GM12878 (cell line): ENCODE measurements around the gene RFX1. TPM values are rescaled to one million over a fixed set of nuclear protein-coding genes. Genes with fewer than 3 reads are reported as not detected.

Experiments used
- CBX5 ChIP-seq: sonication (generic); IDR thresholded peaks from 2 replicates; pipeline ENCODE4 v1.6.1; 2016; ENCODE audit warnings: low read depth, moderate library complexity, mild to moderate bottlenecking, inconsistent platforms
- CREB1 ChIP-seq: IDR thresholded peaks from 2 replicates; pipeline ENCODE4 v1.6.1; 2012; ENCODE audit warnings: low read depth, mild to moderate bottlenecking, inconsistent platforms
- FOS ChIP-seq: IDR thresholded peaks from 3 replicates; pipeline ENCODE4 v1.6.1; 2011; ENCODE audit warnings: borderline replicate concordance; ENCODE audit not compliant: insufficient read length; ENCODE audit errors: extremely low read depth
- FOXK2 ChIP-seq: fragments of 450-650 bp; IDR thresholded peaks from 2 replicates; pipeline ENCODE4 v1.6.1; 2017; ENCODE audit warnings: mild to moderate bottlenecking, moderate library complexity
- IKZF2 ChIP-seq, 2 experiments: fragments of 450-650 bp; IDR thresholded peaks; 2 replicates each; pipeline ENCODE4 v1.6.1; 2017; ENCODE audit warnings: mild to moderate bottlenecking in 2 of 2, moderate library complexity in 2 of 2
- NFXL1 ChIP-seq: fragments of 450-650 bp; IDR thresholded peaks from 2 replicates; pipeline ENCODE4 v1.6.1; 2017; ENCODE audit warnings: antibody characterized with exemption, mild to moderate bottlenecking, borderline replicate concordance
- NR2C1 ChIP-seq: fragments of 450-650 bp; IDR thresholded peaks from 2 replicates; pipeline ENCODE4 v1.6.1; 2017; ENCODE audit warnings: antibody characterized with exemption, mild to moderate bottlenecking, moderate library complexity
- NR2C2 ChIP-seq: IDR thresholded peaks from 2 replicates; pipeline ENCODE4 v1.6.1; 2011; ENCODE audit warnings: borderline replicate concordance, low read depth; ENCODE audit not compliant: control insufficient read depth, insufficient read length
- SMAD1 ChIP-seq: fragments of 450-650 bp; IDR thresholded peaks from 2 replicates; pipeline ENCODE4 v1.6.1; 2018; ENCODE audit warnings: mild to moderate bottlenecking, low read depth; ENCODE audit not compliant: partially characterized antibody
- SMAD5 ChIP-seq: IDR thresholded peaks from 2 replicates; pipeline ENCODE4 v1.6.1; 2016; ENCODE audit warnings: antibody characterized with exemption, low read depth
- SMC3 ChIP-seq: IDR thresholded peaks from 2 replicates; pipeline ENCODE4 v1.6.1; 2011; ENCODE audit warnings: low read length, improper control_type of control experiment, borderline replicate concordance
- SP1 ChIP-seq: IDR thresholded peaks from one replicate; pipeline ENCODE4 v1.6.1; 2011; ENCODE audit warnings: low read depth, low read length
- SREBF1 ChIP-seq: IDR thresholded peaks from 2 replicates; pipeline ENCODE4 v1.6.1; 2012; ENCODE audit warnings: mild to moderate bottlenecking, low read length
- STAT1 ChIP-seq: fragments of 450-650 bp; conservative IDR thresholded peaks from 2 replicates; pipeline ENCODE4 v1.6.1; 2014; ENCODE audit warnings: antibody characterized with exemption, mild to moderate bottlenecking
- TBL1XR1 ChIP-seq: IDR thresholded peaks from 2 replicates; pipeline ENCODE4 v1.6.1; 2012; ENCODE audit warnings: low read depth, low read length, improper control_type of control experiment
- polyA plus RNA-seq, 11 experiments: library from polyadenylated mRNA; depleted of rRNA in 4 of 11; unstranded in 6 of 11; stranded (reverse) in 5 of 11; fragments of >200 nt; fragmentation: Nextera tagmentation in 4 of 11; fragmentation: Illumina TruSeq in 1 of 11; extraction: Ambion mirVana in 4 of 11; extraction: Trizol in 1 of 11; gene quantifications; 1 replicate in 1 of 11; 2 replicates in 10 of 11; pipeline versions ENCODE4 v1.2.1 to v1.2.3, GENCODE V29; 2011 to 2016; ENCODE audit warnings: inconsistent platforms in 2 of 11, missing spikeins in 2 of 11, low read depth in 1 of 11
- total RNA-seq, 4 experiments: library from RNA; depleted of rRNA in 3 of 4; stranded (reverse); fragments of >200 nt in 3 of 4; fragmentation: Illumina TruSeq in 1 of 4; extraction: Trizol in 1 of 4; gene quantifications; 2 replicates each; pipeline versions ENCODE4 v1.2.1 to v1.2.3, GENCODE V29; 2013 to 2021
- TF ChIP-seq, protein P1 (sequence below): IDR thresholded peaks from 2 replicates; pipeline ENCODE4 v1.6.1; 2012; ENCODE audit warnings: mild to moderate bottlenecking, low read depth, low read length
- TF ChIP-seq, protein P2 (sequence below): fragments of 150-350 bp; IDR thresholded peaks from 2 replicates; pipeline ENCODE4 v1.6.1; 2016; ENCODE audit warnings: low read depth, low read length
- TF ChIP-seq, protein P3 (sequence below): IDR thresholded peaks from 2 replicates; pipeline ENCODE4 v1.6.1; 2012; ENCODE audit warnings: low read depth, low read length, improper control_type of control experiment
- TF ChIP-seq, protein P4 (sequence below): fragments of 450-650 bp; IDR thresholded peaks from 2 replicates; pipeline ENCODE4 v1.6.1; 2017; ENCODE audit warnings: mild to moderate bottlenecking, low read depth, inconsistent platforms; ENCODE audit not compliant: poor library complexity, severe bottlenecking
- TF ChIP-seq, protein P5 (sequence below): fragments of 450-650 bp; IDR thresholded peaks from 2 replicates; pipeline ENCODE4 v1.6.1; 2017; ENCODE audit warnings: borderline replicate concordance

RFX1 gene
- total and polyA plus RNA-seq, 10 of the 15 experiments (the other 5 are each of a cell fraction or from before 2014, with no cell fraction given) = 0.05 to 11.0 (median 1.5) TPM

- TF ChIP-seq, protein P1, sequence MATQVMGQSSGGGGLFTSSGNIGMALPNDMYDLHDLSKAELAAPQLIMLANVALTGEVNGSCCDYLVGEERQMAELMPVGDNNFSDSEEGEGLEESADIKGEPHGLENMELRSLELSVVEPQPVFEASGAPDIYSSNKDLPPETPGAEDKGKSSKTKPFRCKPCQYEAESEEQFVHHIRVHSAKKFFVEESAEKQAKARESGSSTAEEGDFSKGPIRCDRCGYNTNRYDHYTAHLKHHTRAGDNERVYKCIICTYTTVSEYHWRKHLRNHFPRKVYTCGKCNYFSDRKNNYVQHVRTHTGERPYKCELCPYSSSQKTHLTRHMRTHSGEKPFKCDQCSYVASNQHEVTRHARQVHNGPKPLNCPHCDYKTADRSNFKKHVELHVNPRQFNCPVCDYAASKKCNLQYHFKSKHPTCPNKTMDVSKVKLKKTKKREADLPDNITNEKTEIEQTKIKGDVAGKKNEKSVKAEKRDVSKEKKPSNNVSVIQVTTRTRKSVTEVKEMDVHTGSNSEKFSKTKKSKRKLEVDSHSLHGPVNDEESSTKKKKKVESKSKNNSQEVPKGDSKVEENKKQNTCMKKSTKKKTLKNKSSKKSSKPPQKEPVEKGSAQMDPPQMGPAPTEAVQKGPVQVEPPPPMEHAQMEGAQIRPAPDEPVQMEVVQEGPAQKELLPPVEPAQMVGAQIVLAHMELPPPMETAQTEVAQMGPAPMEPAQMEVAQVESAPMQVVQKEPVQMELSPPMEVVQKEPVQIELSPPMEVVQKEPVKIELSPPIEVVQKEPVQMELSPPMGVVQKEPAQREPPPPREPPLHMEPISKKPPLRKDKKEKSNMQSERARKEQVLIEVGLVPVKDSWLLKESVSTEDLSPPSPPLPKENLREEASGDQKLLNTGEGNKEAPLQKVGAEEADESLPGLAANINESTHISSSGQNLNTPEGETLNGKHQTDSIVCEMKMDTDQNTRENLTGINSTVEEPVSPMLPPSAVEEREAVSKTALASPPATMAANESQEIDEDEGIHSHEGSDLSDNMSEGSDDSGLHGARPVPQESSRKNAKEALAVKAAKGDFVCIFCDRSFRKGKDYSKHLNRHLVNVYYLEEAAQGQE = no peak
- TF ChIP-seq, protein P2, sequence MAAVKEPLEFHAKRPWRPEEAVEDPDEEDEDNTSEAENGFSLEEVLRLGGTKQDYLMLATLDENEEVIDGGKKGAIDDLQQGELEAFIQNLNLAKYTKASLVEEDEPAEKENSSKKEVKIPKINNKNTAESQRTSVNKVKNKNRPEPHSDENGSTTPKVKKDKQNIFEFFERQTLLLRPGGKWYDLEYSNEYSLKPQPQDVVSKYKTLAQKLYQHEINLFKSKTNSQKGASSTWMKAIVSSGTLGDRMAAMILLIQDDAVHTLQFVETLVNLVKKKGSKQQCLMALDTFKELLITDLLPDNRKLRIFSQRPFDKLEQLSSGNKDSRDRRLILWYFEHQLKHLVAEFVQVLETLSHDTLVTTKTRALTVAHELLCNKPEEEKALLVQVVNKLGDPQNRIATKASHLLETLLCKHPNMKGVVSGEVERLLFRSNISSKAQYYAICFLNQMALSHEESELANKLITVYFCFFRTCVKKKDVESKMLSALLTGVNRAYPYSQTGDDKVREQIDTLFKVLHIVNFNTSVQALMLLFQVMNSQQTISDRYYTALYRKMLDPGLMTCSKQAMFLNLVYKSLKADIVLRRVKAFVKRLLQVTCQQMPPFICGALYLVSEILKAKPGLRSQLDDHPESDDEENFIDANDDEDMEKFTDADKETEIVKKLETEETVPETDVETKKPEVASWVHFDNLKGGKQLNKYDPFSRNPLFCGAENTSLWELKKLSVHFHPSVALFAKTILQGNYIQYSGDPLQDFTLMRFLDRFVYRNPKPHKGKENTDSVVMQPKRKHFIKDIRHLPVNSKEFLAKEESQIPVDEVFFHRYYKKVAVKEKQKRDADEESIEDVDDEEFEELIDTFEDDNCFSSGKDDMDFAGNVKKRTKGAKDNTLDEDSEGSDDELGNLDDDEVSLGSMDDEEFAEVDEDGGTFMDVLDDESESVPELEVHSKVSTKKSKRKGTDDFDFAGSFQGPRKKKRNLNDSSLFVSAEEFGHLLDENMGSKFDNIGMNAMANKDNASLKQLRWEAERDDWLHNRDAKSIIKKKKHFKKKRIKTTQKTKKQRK = peak; percentile 99
- TF ChIP-seq, protein P3, sequence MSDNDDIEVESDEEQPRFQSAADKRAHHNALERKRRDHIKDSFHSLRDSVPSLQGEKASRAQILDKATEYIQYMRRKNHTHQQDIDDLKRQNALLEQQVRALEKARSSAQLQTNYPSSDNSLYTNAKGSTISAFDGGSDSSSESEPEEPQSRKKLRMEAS = no peak
- no peak for TF ChIP-seq SMAD5
- no peak for TF ChIP-seq SMAD1
- peak; percentile 76 for TF ChIP-seq FOXK2
- TF ChIP-seq SP1 = peak; percentile 100
- no peak for TF ChIP-seq NFXL1
- TF ChIP-seq CREB1 = peak; percentile 94
- TF ChIP-seq SREBF1 = peak; percentile 80
- TF ChIP-seq, protein P4, sequence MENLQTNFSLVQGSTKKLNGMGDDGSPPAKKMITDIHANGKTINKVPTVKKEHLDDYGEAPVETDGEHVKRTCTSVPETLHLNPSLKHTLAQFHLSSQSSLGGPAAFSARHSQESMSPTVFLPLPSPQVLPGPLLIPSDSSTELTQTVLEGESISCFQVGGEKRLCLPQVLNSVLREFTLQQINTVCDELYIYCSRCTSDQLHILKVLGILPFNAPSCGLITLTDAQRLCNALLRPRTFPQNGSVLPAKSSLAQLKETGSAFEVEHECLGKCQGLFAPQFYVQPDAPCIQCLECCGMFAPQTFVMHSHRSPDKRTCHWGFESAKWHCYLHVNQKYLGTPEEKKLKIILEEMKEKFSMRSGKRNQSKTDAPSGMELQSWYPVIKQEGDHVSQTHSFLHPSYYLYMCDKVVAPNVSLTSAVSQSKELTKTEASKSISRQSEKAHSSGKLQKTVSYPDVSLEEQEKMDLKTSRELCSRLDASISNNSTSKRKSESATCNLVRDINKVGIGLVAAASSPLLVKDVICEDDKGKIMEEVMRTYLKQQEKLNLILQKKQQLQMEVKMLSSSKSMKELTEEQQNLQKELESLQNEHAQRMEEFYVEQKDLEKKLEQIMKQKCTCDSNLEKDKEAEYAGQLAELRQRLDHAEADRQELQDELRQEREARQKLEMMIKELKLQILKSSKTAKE = peak; percentile 100
- peak; percentile 69; the same call in 1 of the 2 replicates for TF ChIP-seq STAT1
- peak in 1 of 2 experiments; percentile 53; a peak in 2 of 4 replicates for TF ChIP-seq IKZF2 (IDR thresholded peaks at IDR 0.05)
- TF ChIP-seq FOS = peak; percentile 99
- TF ChIP-seq NR2C1 = peak; percentile 27; the same call in 1 of the 2 replicates
- TF ChIP-seq TBL1XR1 = no peak
- TF ChIP-seq, protein P5, sequence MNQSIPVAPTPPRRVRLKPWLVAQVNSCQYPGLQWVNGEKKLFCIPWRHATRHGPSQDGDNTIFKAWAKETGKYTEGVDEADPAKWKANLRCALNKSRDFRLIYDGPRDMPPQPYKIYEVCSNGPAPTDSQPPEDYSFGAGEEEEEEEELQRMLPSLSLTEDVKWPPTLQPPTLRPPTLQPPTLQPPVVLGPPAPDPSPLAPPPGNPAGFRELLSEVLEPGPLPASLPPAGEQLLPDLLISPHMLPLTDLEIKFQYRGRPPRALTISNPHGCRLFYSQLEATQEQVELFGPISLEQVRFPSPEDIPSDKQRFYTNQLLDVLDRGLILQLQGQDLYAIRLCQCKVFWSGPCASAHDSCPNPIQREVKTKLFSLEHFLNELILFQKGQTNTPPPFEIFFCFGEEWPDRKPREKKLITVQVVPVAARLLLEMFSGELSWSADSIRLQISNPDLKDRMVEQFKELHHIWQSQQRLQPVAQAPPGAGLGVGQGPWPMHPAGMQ = no peak
- no peak for TF ChIP-seq SMC3
- no peak for TF ChIP-seq NR2C2
- TF ChIP-seq CBX5 = no peak
Measured at GRCh38 chr19:14006085-14006765, at the start of gene RFX1 (continued).
